WERI-Rb-1 (cell line): ENCODE results near the gene STUM.

Source experiments
- DNase-seq: peaks from one replicate; pipeline ENCODE4 v3.0.0-alpha.2; 2020
- H3K27ac ChIP-seq: fragments of 250-450 bp; sonication (Bioruptor Pico); 2 replicates; pipeline ENCODE4 v1.5.1; 2020; ENCODE audit warnings: mild to moderate bottlenecking, moderate library complexity
- H3K27me3 ChIP-seq: fragments of 250-450 bp; sonication (Bioruptor Pico); 2 replicates; pipeline ENCODE4 v1.5.1; 2021; ENCODE audit warnings: mild to moderate bottlenecking, low read depth, moderate library complexity; ENCODE audit not compliant: insufficient read depth, severe bottlenecking
- H3K36me3 ChIP-seq: fragments of 250-450 bp; sonication (Bioruptor Pico); 2 replicates; pipeline ENCODE4 v1.5.1; 2020; ENCODE audit warnings: mild to moderate bottlenecking, moderate library complexity
- H3K4me3 ChIP-seq: 2 replicates; pipeline ENCODE4 v1.5.1; 2011; ENCODE audit warnings: low read depth, mild to moderate bottlenecking, control low read depth, low read length
- H3K9me3 ChIP-seq: fragments of 250-450 bp; sonication (Bioruptor Pico); 2 replicates; pipeline ENCODE4 v1.5.1; 2021; ENCODE audit warnings: mild to moderate bottlenecking, moderate library complexity; ENCODE audit not compliant: severe bottlenecking
- TF ChIP-seq, protein P1 (sequence below): IDR thresholded peaks from 2 replicates; pipeline ENCODE4 v1.5.1; 2011; ENCODE audit warnings: low read depth, mild to moderate bottlenecking, control low read depth, inconsistent platforms, low read length

Gene STUM

DNA sequence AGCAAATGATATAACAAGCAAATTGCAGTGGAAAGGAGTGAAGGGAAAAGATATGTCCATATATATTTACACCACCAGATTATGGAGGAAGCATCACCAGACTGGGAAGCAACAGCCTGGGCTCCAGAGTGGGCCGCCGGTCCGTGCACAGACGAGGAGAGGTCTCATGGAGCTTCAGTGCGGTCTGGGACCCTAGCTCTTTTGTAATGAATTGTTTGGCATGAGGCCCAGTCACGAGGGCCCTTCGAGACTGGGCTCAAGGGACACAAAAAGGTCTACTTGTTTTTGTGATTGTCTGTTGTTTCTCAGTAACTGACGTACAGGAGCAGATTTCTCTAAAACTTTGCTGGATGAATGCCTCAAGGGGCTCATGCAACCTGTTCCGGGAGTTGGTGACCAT, 12.9 kb upstream of the STUM start:
- no peak overlapping the region for H3K4me3 ChIP-seq
- TF ChIP-seq, protein P1, sequence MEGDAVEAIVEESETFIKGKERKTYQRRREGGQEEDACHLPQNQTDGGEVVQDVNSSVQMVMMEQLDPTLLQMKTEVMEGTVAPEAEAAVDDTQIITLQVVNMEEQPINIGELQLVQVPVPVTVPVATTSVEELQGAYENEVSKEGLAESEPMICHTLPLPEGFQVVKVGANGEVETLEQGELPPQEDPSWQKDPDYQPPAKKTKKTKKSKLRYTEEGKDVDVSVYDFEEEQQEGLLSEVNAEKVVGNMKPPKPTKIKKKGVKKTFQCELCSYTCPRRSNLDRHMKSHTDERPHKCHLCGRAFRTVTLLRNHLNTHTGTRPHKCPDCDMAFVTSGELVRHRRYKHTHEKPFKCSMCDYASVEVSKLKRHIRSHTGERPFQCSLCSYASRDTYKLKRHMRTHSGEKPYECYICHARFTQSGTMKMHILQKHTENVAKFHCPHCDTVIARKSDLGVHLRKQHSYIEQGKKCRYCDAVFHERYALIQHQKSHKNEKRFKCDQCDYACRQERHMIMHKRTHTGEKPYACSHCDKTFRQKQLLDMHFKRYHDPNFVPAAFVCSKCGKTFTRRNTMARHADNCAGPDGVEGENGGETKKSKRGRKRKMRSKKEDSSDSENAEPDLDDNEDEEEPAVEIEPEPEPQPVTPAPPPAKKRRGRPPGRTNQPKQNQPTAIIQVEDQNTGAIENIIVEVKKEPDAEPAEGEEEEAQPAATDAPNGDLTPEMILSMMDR = no peak
- H3K36me3 ChIP-seq = no peaks in the 10 kb centered on the region
- DNase-seq = no peak
- H3K27me3 ChIP-seq = no peaks in the 10 kb centered on the region
- no peaks in the 10 kb centered on the region for H3K9me3 ChIP-seq
- no peak overlapping the region for H3K27ac ChIP-seq

DNA sequence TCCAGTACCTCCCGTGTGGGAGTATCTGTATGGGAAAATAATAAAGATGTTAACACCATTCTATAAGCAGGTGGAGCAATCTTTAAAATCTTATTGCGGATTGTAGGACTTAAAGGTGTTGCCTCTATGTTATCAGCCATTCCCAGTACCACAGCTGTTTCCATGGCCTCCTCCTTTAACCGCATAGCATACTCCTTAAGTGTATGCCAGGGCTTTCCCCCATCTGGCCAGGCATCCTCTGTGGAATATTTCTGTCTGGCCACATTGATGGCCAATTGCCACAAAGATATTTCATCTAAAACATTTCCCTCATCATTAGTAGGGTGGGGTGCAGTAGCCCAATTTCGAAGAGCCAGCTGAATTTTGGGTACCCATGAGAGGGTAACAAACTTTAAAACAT, 7.3 kb upstream of the STUM start:
- Histone ChIP-seq H3K27ac (no peak overlapping the region), H3K36me3 (no peaks in the 10 kb centered on the region), H3K9me3 (no peaks in the 10 kb centered on the region), H3K27me3 (no peaks in the 10 kb centered on the region), H3K4me3 (no peak overlapping the region)
- no peak for DNase-seq
- TF ChIP-seq, protein P1 = no peak

DNA sequence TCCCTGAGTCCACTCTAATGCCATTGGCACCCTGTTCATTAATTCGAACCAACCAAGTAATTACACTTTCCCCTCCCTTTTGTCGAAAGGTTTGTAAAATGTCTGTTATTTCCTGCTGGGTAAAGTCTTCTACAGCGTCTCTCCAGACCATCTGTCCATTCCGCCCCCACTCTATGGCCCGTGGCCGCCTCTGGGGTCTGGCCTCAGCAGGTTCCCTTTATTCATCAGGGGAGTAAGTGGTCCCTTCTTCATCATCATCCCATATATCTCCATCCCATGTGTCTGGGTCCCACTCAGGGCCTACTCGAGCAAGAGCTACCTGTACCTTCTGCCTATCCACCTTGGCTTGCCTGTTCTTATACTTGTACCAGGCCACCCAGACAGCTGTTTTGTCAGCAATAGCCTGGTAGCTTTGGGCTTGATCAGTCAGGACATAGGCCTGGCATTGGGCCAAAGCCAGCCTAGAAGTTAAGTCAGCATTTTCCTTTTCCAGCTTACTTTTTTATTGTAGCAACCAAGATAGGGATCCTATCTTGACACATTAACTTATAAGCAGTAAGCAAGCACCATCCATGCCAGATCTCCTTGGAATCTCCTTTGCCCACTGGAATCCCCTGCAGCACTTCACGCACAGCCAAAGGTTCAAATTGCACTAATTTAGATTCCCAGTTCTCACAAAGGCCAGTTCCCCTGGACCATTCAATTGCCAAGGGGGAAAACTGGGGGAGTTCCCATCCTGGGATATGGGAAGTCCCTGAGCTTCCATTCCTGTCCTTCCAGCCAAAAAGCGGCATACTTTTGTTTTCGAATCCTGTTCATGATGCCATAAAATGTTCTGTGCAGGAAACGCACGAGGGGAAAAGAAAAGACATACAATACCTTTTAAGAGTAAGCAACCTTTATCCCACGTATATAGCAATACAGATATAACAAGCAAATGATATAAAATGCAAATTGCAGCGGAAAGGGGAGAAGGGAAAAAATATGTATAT, 6.6 kb upstream of the STUM start:
- DNase-seq = no peak
- Histone ChIP-seq H3K4me3 (no peak overlapping the region), H3K27me3 (no peaks in the 10 kb centered on the region), H3K9me3 (no peaks in the 10 kb centered on the region), H3K27ac (no peak overlapping the region), H3K36me3 (no peaks in the 10 kb centered on the region)
- TF ChIP-seq, protein P1 = no peak

DNA sequence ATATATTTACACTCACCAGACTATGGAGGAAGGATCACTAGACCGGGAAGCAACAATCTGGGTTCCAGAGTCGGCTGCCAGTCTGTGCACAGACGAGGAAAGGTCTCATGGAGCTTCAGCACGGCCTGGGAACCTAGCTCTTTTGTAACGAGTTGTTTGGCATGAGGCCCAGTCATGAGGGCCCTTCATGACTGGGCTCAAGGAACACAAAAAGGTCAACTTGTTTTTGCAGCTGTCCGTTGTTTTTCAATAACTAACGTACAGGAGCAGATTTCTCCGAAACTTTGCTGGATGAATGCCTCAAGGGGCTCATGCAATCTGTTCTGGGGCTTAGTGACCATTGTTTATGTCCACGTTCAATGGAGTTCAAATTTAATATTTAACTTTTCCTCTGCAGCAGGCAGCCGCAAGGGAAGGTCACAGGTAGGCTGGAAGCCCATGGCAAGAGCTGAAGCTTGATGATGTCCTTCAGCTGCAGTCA, 5.9 kb upstream of the STUM start:
- Histone ChIP-seq H3K9me3 (no peaks in the 10 kb centered on the region), H3K36me3 (no peaks in the 10 kb centered on the region), H3K27me3 (no peaks in the 10 kb centered on the region), H3K4me3 (no peak overlapping the region), H3K27ac (no peak overlapping the region)
- TF ChIP-seq, protein P1 = no peak
- no peak for DNase-seq

- no peak overlapping the region for H3K27ac ChIP-seq
- peaks cover 9% of the 10 kb centered on the region for H3K27me3 ChIP-seq
- H3K9me3 ChIP-seq = no peaks in the 10 kb centered on the region
- H3K36me3 ChIP-seq = no peaks in the 10 kb centered on the region
- no peak overlapping the region for H3K4me3 ChIP-seq
- TF ChIP-seq, protein P1 = no peak
- DNase-seq = no peak
Measured at GRCh38 chr1:226545836-226546596, 2.5 kb upstream of the STUM start.
